IPS-18c (cell line): ENCODE measurements around the gene DCAF7.

Source experiments
- H3K4me3 ChIP-seq: 2 replicates; pipeline ENCODE4 v1.7.0; 2013; ENCODE audit warnings: low read depth, mild to moderate bottlenecking, low read length, moderate library complexity; ENCODE audit not compliant: insufficient read depth
- H3K9me3 ChIP-seq: one replicate; pipeline ENCODE4 v1.6.1; 2013; ENCODE audit warnings: mild to moderate bottlenecking, low read length, moderate library complexity; ENCODE audit not compliant: control insufficient read depth, insufficient read depth

DCAF7 gene

DNA sequence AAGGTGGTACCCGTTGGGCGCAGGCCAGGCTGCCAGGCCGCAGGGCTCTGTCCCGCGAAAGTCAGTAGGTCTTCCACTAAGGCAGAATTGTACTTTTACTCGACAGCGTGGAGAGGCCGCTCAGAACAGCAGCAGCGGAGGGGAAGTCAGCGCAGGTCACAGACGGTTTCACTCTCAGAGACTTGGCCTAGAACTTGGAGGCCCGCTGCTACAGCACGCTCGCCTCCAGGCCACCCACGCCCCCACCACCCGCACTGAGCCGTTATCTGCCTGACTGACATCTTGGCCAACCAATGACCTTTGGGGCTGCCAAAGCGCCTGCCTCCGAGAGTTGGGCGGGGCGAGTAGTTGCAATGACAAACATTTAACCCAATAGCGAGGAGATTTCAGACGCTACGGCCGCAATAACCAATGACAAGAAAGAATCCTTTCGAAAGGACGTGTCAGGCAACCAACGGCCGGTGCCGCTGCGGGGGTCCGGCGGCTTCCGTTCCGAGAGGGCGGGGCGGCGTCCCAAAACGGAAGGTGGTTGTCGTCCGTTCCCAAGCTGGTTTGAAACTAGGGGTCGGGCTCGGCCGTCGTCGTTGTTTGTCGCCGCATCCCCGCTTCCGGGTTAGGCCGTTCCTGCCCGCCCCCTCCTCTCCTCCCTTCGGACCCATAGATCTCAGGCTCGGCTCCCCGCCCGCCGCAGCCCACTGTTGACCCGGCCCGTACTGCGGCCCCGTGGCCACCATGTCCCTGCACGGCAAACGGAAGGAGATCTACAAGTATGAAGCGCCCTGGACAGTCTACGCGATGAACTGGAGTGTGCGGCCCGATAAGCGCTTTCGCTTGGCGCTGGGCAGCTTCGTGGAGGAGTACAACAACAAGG is at the start of gene DCAF7:
TSS of gene DCAF7 (plus strand) at position 532 of the 871 bp plus-strand sequence. CDS start at position 733, 201 bp downstream.
- Histone ChIP-seq H3K9me3 (no peaks in the 10 kb centered on the region), H3K4me3 (peak within 1 kb of the TSS; percentile 98)

- Histone ChIP-seq H3K9me3 (no peaks in the 10 kb centered on the region), H3K4me3 (no peak overlapping the region)
Observed at GRCh38 chr17:63500543-63501390, 49.5 kb upstream of the DCAF7 start.

DNA sequence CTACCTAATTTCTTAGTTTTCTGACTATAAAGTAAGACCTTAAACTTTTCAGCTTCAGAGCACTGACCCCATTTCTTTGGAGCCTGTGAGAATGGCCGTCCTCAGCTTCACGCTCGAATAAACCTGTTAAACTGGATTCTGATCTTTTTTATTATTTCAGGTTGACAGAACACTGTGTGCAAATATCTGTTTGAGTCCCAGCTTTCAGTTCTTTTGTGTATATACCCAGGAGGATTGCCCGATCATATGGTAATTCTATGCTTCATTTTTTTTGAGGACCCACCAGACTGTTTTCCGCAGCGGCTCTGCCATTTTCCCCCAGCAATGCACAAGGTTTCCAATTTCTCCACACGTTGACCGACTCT is 47.0 kb upstream of the DCAF7 start:
- H3K9me3 ChIP-seq = no peaks in the 10 kb centered on the region
- H3K4me3 ChIP-seq = no peak overlapping the region

GRCh38 chr17:63504261-63504660 is 46.0 kb upstream of the DCAF7 start:
- no peak overlapping the region for H3K4me3 ChIP-seq
- H3K9me3 ChIP-seq = no peaks in the 10 kb centered on the region

- no peaks in the 10 kb centered on the region for H3K9me3 ChIP-seq
Observed at GRCh38 chr17:63505341-63505740, 44.9 kb upstream of the DCAF7 start.

GRCh38 chr17:63506627-63507026 is 43.6 kb upstream of the DCAF7 start:
- Histone ChIP-seq H3K4me3 (no peak overlapping the region), H3K9me3 (no peaks in the 10 kb centered on the region)

More at GRCh38 chr17:63505341-63505740, 44.9 kb upstream of the DCAF7 start:
- no peak overlapping the region for H3K4me3 ChIP-seq

GRCh38 chr17:63511331-63511730 is 38.9 kb upstream of the DCAF7 start:
- Histone ChIP-seq H3K9me3 (peaks cover 2% of the 10 kb centered on the region), H3K4me3 (no peak overlapping the region)

DNA sequence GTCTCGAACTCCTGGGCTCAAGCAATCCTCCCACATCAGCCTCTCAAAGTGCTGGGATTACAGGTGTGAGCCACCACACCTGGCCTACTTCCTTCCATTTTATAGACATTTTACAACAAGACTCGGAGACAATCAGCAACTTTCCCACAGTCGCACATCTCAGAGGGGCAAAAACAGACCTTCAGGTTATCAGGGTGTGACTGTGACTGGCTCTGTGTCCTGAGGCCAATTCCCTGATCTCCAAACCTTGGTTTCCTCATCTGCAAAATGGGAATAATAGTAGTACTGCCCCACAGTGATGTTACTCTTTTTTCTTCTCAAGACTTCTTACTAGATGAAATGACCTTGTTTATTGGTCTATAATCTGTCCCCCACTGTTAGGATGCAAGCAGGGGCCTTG is 37.9 kb upstream of the DCAF7 start:
- no peak overlapping the region for H3K4me3 ChIP-seq
- H3K9me3 ChIP-seq = peaks cover 2% of the 10 kb centered on the region

GRCh38 chr17:63512896-63513644 is 37.2 kb upstream of the DCAF7 start:
- Histone ChIP-seq H3K4me3 (no peak overlapping the region), H3K9me3 (peaks cover 2% of the 10 kb centered on the region)

GRCh38 chr17:63514477-63514876 is 35.8 kb upstream of the DCAF7 start:
- H3K4me3 ChIP-seq = no peak overlapping the region
- H3K9me3 ChIP-seq = peaks cover 2% of the 10 kb centered on the region

DNA sequence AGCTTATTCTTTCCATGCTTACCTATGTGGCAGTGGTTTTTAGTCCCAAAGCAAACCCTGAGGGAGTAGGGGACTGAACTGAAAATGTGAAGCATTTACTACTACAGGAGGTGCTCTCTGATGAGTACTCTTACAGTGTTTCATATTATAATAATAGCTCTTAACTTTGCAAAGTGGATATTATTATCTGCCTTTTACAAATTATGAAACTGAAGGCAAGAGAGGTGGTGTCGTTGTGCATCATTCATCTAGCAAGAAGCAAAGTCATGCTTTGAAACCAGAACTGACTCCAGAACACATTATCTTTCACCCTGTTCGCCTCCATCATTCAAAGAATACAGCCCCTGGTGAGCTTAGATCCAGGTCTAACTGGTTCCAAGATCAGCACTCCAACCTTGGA is 35.3 kb upstream of the DCAF7 start:
- H3K9me3 ChIP-seq = peaks cover 2% of the 10 kb centered on the region
- H3K4me3 ChIP-seq = no peak overlapping the region

GRCh38 chr17:63515426-63515825 is 34.9 kb upstream of the DCAF7 start:
- Histone ChIP-seq H3K9me3 (peaks cover 2% of the 10 kb centered on the region), H3K4me3 (no peak overlapping the region)

- H3K9me3 ChIP-seq = peaks cover 2% of the 10 kb centered on the region
- H3K4me3 ChIP-seq = no peak overlapping the region
Observed at GRCh38 chr17:63516910-63517824, 33.1 kb upstream of the DCAF7 start.

GRCh38 chr17:63517825-63518534 is 32.3 kb upstream of the DCAF7 start:
- Histone ChIP-seq H3K4me3 (no peak overlapping the region), H3K9me3 (peaks cover 2% of the 10 kb centered on the region)

DNA sequence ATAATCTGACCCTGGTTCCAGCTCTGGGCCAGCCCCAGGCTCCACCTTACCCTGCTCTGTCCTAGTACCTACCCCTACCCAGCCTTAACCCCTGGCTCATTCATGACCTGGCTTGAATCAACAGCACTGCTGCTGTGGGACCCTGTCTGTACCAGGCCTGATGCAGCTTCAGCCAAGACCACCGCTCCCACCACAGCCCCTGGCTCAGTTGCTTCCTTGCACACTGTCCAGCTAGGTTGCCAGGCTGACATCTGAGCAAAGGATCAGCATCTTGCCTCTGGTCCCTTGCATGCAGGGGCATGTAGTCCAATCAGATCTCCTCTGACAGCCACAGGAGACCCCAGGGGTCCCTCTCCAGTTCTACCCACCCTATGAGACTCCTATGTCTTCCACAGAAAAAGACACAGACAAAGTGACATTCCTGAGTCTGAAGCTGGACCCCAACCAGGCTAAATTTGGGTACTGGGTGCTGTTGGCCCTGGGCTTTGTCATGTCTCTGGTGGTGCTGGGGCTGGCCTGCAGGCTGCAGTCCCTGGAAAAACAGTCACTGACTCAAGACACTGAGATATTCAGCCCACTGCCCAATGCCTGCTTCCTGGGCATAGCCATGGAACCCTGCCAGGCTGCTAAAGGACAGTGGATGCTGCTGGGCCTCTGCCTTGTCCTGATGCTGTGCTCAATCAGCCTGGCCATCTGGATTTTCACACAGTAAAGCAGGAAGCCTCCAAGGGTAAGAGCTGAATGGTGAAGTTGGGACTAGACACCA is 31.0 kb upstream of the DCAF7 start:
- H3K4me3 ChIP-seq = no peak overlapping the region
- no peaks in the 10 kb centered on the region for H3K9me3 ChIP-seq
